A549 treated with dexamethasone at 1 μM for 4 hours (cell line): ENCODE results near the gene FAM8A1. TPM values are rescaled to one million over a fixed set of nuclear protein-coding genes. Genes with fewer than 3 reads are reported as not detected.

Experiments used
- total RNA-seq: library from RNA; stranded (reverse); fragments of 200-300 nt; extraction: Qiagen RNA extraction; gene quantifications from 5 replicates; pipeline ENCODE4 v1.2.3, GENCODE V29; 2022

FAM8A1 gene
- total RNA-seq = 3.5 to 5.3 TPM (median 4.9 TPM) in 5 replicates

GRCh38 chr6:17599877-17600526 lies at the start of gene FAM8A1:
FAM8A1 (plus strand) TSS chr6:17600302; CDS start chr6:17600410, 108 bp downstream.

Other genes with a start within 250 kb of the FAM8A1 start
- 10.6 to 13.1 TPM (median 12.0 TPM) in 5 replicates for gene CAP2, start 206.7 kb upstream of the FAM8A1 start, total RNA-seq
- gene NUP153, start 106.6 kb downstream of the FAM8A1 start, total RNA-seq = 25.8 to 40.2 TPM (median 34.7 TPM) in 5 replicates